Thyroid gland (tissue), 4 donors: ENCODE data around the gene ARHGAP10.

Source experiments
- CTCF ChIP-seq, 6 experiments: fragments of 200-600 bp in 3 of 6; fragments of 450-650 bp in 3 of 6; sonication (generic) in 3 of 6; IDR thresholded peaks; one replicate each; pipeline ENCODE4 v1.5.1; 2016 to 2019; ENCODE audit warnings: antibody characterized with exemption in 6 of 6, mild to moderate bottlenecking in 2 of 6, inconsistent platforms in 1 of 6, moderate library complexity in 1 of 6
- POLR2A ChIP-seq, 2 donors: fragments of 450-650 bp; IDR thresholded peaks; one replicate each; pipeline ENCODE4 v1.6.1; 2017; ENCODE audit warnings: antibody characterized with exemption in 2 of 2, mild to moderate bottlenecking in 2 of 2, moderate library complexity in 1 of 2

- TF ChIP-seq CTCF (IDR thresholded peaks at IDR 0.05) (no peak), POLR2A (IDR thresholded peaks at IDR 0.05) (no peak)
These were observed 47.1 kb downstream of the ARHGAP10 start for GRCh38 chr4:147778942-147779341.
